Caco-2 (cell line): ENCODE data around the gene NKD1. TPM values are rescaled to one million over a fixed set of nuclear protein-coding genes. Genes with fewer than 3 reads are reported as not detected.

ENCODE experiments used
- BruUV-seq: library from RNA; stranded (reverse); fragments of 400-500 nt; replicated peaks from 2 replicates; lab custom pipeline; 2021; lab: Mats Ljungman, UMichigan
- CTCF ChIA-PET: fragments of 300-600 bp; sonication (Branson Sonifier 250); formaldehyde crosslinking; loops from one replicate; lab custom pipeline; 2022; ENCODE audit warnings: antibody characterized with exemption; lab: Charles Lee
- POLR2A ChIA-PET: fragments of 300-600 bp; sonication (Branson Sonifier 250); formaldehyde crosslinking; loops from one replicate; lab custom pipeline; 2022; ENCODE audit warnings: antibody characterized with exemption; lab: Charles Lee
- DNase-seq, 2 experiments: peaks; one replicate each; pipeline versions ENCODE4 v3.0.0 to v3.0.0-alpha.2; 2020 to 2022
- H3K27me3 ChIP-seq: replicated peaks from 2 replicates; pipeline ENCODE4 v1.6.0; 2011; ENCODE audit warnings: low read length; ENCODE audit not compliant: control insufficient read depth, insufficient read depth
- H3K36me3 ChIP-seq: 2 replicates; pipeline ENCODE4 v1.5.1; 2011; ENCODE audit warnings: low read length; ENCODE audit not compliant: control insufficient read depth, insufficient read depth
- H3K4me1 ChIP-seq: fragments of 250-450 bp; sonication (Bioruptor Pico); 2 replicates; pipeline ENCODE4 v1.5.1; 2020; ENCODE audit warnings: mild to moderate bottlenecking
- H3K4me3 ChIP-seq: 2 replicates; pipeline ENCODE4 v1.5.1; 2011; ENCODE audit warnings: low read depth, mild to moderate bottlenecking, control low read depth, low read length
- H3K9me3 ChIP-seq: fragments of 250-450 bp; sonication (Bioruptor Pico); 2 replicates; pipeline ENCODE4 v1.5.1; 2020; ENCODE audit warnings: mild to moderate bottlenecking, moderate library complexity
- H3K27ac Mint-ChIP-seq: one replicate; pipeline ENCODE4 v1.8.0; 2022; ENCODE audit warnings: mixed read lengths; ENCODE audit not compliant: unreplicated experiment
- H3K27me3 Mint-ChIP-seq: one replicate; pipeline ENCODE4 v1.8.0; 2022; ENCODE audit warnings: mixed read lengths; ENCODE audit not compliant: insufficient read depth, unreplicated experiment
- H3K36me3 Mint-ChIP-seq: one replicate; pipeline ENCODE4 v1.8.0; 2022; ENCODE audit warnings: mild to moderate bottlenecking, mixed read lengths; ENCODE audit not compliant: insufficient read depth, unreplicated experiment
- H3K4me1 Mint-ChIP-seq: one replicate; pipeline ENCODE4 v1.8.0; 2022; ENCODE audit warnings: low read depth, mixed read lengths; ENCODE audit not compliant: unreplicated experiment
- H3K4me3 Mint-ChIP-seq: one replicate; pipeline ENCODE4 v1.8.0; 2022; ENCODE audit warnings: mild to moderate bottlenecking, moderate library complexity, mixed read lengths; ENCODE audit not compliant: unreplicated experiment
- H3K9me3 Mint-ChIP-seq: one replicate; pipeline ENCODE4 v1.8.0; 2022; ENCODE audit warnings: mixed read lengths; ENCODE audit not compliant: unreplicated experiment
- CTCF ChIP-seq, 2 experiments: fragments of 200-600 bp in 1 of 2; IDR thresholded peaks; 1 replicate in 1 of 2; 2 replicates in 1 of 2; pipeline versions ENCODE4 v1.5.1 to v1.8.0; 2011 to 2022; ENCODE audit warnings: antibody characterized with exemption in 1 of 2, control low read depth in 1 of 2, inconsistent platforms in 1 of 2, low read depth in 1 of 2, low read length in 1 of 2, mild to moderate bottlenecking in 1 of 2, moderate library complexity in 1 of 2; ENCODE audit not compliant: insufficient read depth in 1 of 2, severe bottlenecking in 1 of 2, unreplicated experiment in 1 of 2
- intact Hi-C: fragments of 100-400 bp; cut with micrococcal nuclease; formaldehyde crosslinking; loops from one replicate; pipeline ENCODE4 v1.10.0; 2022; ENCODE audit not compliant: unreplicated experiment
- total RNA-seq: library from RNA; stranded (reverse); gene quantifications from 2 replicates; pipeline ENCODE4 v1.2.3, GENCODE V29; 2022

NKD1 gene
- total RNA-seq, 1 experiment from 2014 or later: 54.9 TPM

DNA sequence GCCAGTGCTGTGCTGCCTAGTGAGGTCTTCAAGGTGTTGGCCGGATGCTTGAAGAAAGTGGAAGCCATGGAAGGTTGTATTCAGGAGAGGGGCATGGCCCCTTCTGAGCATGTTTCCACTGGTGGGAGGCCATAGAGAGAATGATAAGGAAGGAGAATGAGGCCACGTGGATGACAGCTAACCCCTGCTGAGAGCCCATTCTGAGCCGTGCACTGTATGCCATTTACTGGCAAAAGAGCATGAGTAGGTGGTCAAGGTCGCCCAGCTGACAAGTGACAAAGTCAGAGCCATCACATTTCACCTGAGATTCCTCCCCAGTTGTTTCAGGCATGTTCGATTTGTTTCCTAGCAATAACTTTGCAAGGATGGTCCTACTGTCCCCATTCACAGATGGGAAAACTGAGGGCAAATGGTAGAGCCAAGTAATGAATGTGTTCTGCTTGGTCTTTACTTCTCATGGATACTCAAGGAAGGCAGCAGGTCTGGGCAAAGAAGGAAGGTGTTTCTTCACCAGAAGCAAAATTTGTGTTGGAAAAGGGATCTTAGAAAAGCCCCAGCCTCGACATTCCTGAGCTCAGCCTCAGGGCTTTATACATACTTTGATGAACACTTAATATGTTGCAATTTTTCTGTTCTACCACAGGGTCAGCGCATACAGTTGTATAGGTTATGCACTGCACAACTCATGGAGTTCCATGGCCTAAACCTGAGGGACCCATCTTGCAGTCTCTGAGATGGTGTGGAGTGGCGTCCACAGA is 10.5 kb upstream of the NKD1 start:
- peaks cover 7% of the 10 kb centered on the region; the same call in 1 of the 2 replicates for H3K9me3 ChIP-seq
- Mint-ChIP-seq H3K9me3 (peaks cover 24% of the 10 kb centered on the region), H3K4me3 (no peak overlapping the region), H3K27me3 (no peaks in the 10 kb centered on the region), H3K4me1 (no peaks in the 10 kb centered on the region), H3K27ac (no peak overlapping the region), H3K36me3 (no peaks in the 10 kb centered on the region)
- CTCF ChIA-PET: interaction anchor here (0.5 to 1.2 kb wide), 2 partner anchors 10 to 13 kb away, joined by 3 read pairs; no protein-coding TSS in a partner anchor
- no peaks in the 10 kb centered on the region for H3K36me3 ChIP-seq
- TF ChIP-seq CTCF (IDR thresholded peaks at IDR 0.05; ENCODE audit: insufficient read depth in 1 of 2, low read depth in 1 of 2, low read length in 1 of 2, severe bottlenecking in 1 of 2, unreplicated experiment in 1 of 2): no peak
- BruUV-seq: no TSS peak
- H3K4me1 ChIP-seq: peaks cover 12% of the 10 kb centered on the region
- no peaks in the 10 kb centered on the region for H3K27me3 ChIP-seq
- no peak for DNase-seq
- intact Hi-C loops: no loop called here
- POLR2A ChIA-PET: no interaction called here
- no peak overlapping the region for H3K4me3 ChIP-seq

GRCh38 chr16:50538411-50539052 is 9.7 kb upstream of the NKD1 start:
- intact Hi-C loops: no loop called here

More at GRCh38 chr16:50538411-50539052, 9.7 kb upstream of the NKD1 start:
- H3K9me3 ChIP-seq: peaks cover 7% of the 10 kb centered on the region; the same call in 1 of the 2 replicates
- no peaks in the 10 kb centered on the region for H3K27me3 ChIP-seq
- H3K36me3 ChIP-seq: no peaks in the 10 kb centered on the region
- ChIA-PET POLR2A (no interaction called here), CTCF (interaction anchor here (1.2 kb wide), 1 partner anchor 9 kb away, joined by 3 read pairs; no protein-coding TSS in a partner anchor)
- Mint-ChIP-seq H3K27ac (no peak overlapping the region), H3K36me3 (no peaks in the 10 kb centered on the region), H3K4me3 (no peak overlapping the region), H3K4me1 (no peaks in the 10 kb centered on the region), H3K9me3 (peaks cover 20% of the 10 kb centered on the region), H3K27me3 (no peaks in the 10 kb centered on the region)
- no TSS peak for BruUV-seq
- H3K4me3 ChIP-seq: no peak overlapping the region
- DNase-seq: no peak
- no peak for TF ChIP-seq CTCF (IDR thresholded peaks at IDR 0.05; ENCODE audit: insufficient read depth in 1 of 2, low read depth in 1 of 2, low read length in 1 of 2, severe bottlenecking in 1 of 2, unreplicated experiment in 1 of 2)
- peaks cover 12% of the 10 kb centered on the region for H3K4me1 ChIP-seq
